HEK293T (cell line): Measurements from ENCODE around the gene AGPS.

Experiments used
- CTCF ChIA-PET: fragments of 350-600 bp; formaldehyde crosslinking; extraction: SDS; loops from one replicate; lab custom pipeline; 2021; ENCODE audit warnings: antibody characterized with exemption, inconsistent platforms; lab: Yijun Ruan, JAX
- POLR2A ChIA-PET: fragments of 350-600 bp; formaldehyde crosslinking; extraction: SDS; loops from one replicate; lab custom pipeline; 2020; ENCODE audit warnings: antibody characterized with exemption, inconsistent platforms; lab: Yijun Ruan, JAX
- DNase-seq: peaks from one replicate; pipeline ENCODE4 v3.0.0; 2012; ENCODE audit warnings: mixed read lengths; ENCODE audit errors: extremely low spot score
- ARNT ChIP-seq: fragments of 450-650 bp; IDR thresholded peaks from 2 replicates; pipeline ENCODE4 v1.6.1; 2017; ENCODE audit warnings: mild to moderate bottlenecking
- BHLHE40 ChIP-seq: fragments of 450-650 bp; IDR thresholded peaks from 2 replicates; pipeline ENCODE4 v1.6.1; 2016; ENCODE audit warnings: mild to moderate bottlenecking, moderate library complexity, borderline replicate concordance
- CTBP1 ChIP-seq: fragments of 450-650 bp; IDR thresholded peaks from 2 replicates; pipeline ENCODE4 v1.6.1; 2016; ENCODE audit warnings: borderline replicate concordance
- ELF4 ChIP-seq: fragments of 450-650 bp; IDR thresholded peaks from 2 replicates; pipeline ENCODE4 v1.6.1; 2017; ENCODE audit warnings: antibody characterized with exemption
- FOXA1 ChIP-seq: fragments of 450-650 bp; IDR thresholded peaks from 2 replicates; pipeline ENCODE4 v1.6.1; 2016; ENCODE audit warnings: mild to moderate bottlenecking
- FOXK2 ChIP-seq: fragments of 450-650 bp; IDR thresholded peaks from 2 replicates; pipeline ENCODE4 v1.6.1; 2016; ENCODE audit warnings: mild to moderate bottlenecking
- FOXM1 ChIP-seq: fragments of 450-650 bp; IDR thresholded peaks from 2 replicates; pipeline ENCODE4 v1.6.1; 2017; ENCODE audit warnings: mild to moderate bottlenecking, borderline replicate concordance
- HDGF ChIP-seq: fragments of 450-650 bp; IDR thresholded peaks from 2 replicates; pipeline ENCODE4 v1.6.1; 2017; ENCODE audit warnings: antibody characterized with exemption, borderline replicate concordance
- L3MBTL2 ChIP-seq: fragments of 450-650 bp; conservative IDR thresholded peaks from 2 replicates; pipeline ENCODE4 v1.6.1; 2016; ENCODE audit warnings: mild to moderate bottlenecking
- LEF1 ChIP-seq: fragments of 450-650 bp; IDR thresholded peaks from 2 replicates; pipeline ENCODE4 v1.6.1; 2017; ENCODE audit warnings: mild to moderate bottlenecking, borderline replicate concordance
- NFRKB ChIP-seq: fragments of 450-650 bp; IDR thresholded peaks from 2 replicates; pipeline ENCODE4 v1.6.1; 2016; ENCODE audit warnings: mild to moderate bottlenecking, moderate library complexity
- SP1 ChIP-seq: fragments of 450-650 bp; IDR thresholded peaks from 2 replicates; pipeline ENCODE4 v1.6.1; 2017
- SUZ12 ChIP-seq: fragments of 450-650 bp; IDR thresholded peaks from 2 replicates; pipeline ENCODE4 v1.6.1; 2016; ENCODE audit warnings: mild to moderate bottlenecking
- TARDBP ChIP-seq: fragments of 450-650 bp; IDR thresholded peaks from 2 replicates; pipeline ENCODE4 v1.6.1; 2016
- ZNF384 ChIP-seq: fragments of 450-650 bp; IDR thresholded peaks from 2 replicates; pipeline ENCODE4 v1.6.1; 2016
- TF ChIP-seq, protein P1 (sequence below): fragments of 450-650 bp; IDR thresholded peaks from 2 replicates; pipeline ENCODE4 v1.6.1; 2016

AGPS gene

GRCh38 chr2:177398290-177398683 is 5.7 kb downstream of the AGPS start:
- DNase-seq, result no peak
- ChIA-PET POLR2A (interaction anchor here (1.0 kb wide), 1 partner anchor 134 kb away, joined by 4 read pairs; the partner anchor contains the start of gene NFE2L2), CTCF (no interaction called here)
- no peak for TF ChIP-seq BHLHE40
- TF ChIP-seq TARDBP, result no peak
- no peak for TF ChIP-seq CTBP1
- no peak for TF ChIP-seq SUZ12
- TF ChIP-seq L3MBTL2, result no peak
- TF ChIP-seq FOXK2, result no peak
- no peak for TF ChIP-seq NFRKB
- no peak for TF ChIP-seq LEF1
- no peak for TF ChIP-seq ARNT
- no peak for TF ChIP-seq ELF4
- TF ChIP-seq HDGF, result no peak
- TF ChIP-seq ZNF384, result no peak
- TF ChIP-seq FOXA1, result no peak
- no peak for TF ChIP-seq FOXM1
- no peak for TF ChIP-seq SP1
- TF ChIP-seq, protein P1, sequence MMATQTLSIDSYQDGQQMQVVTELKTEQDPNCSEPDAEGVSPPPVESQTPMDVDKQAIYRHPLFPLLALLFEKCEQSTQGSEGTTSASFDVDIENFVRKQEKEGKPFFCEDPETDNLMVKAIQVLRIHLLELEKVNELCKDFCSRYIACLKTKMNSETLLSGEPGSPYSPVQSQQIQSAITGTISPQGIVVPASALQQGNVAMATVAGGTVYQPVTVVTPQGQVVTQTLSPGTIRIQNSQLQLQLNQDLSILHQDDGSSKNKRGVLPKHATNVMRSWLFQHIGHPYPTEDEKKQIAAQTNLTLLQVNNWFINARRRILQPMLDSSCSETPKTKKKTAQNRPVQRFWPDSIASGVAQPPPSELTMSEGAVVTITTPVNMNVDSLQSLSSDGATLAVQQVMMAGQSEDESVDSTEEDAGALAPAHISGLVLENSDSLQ, result no peak

- CTCF ChIA-PET, result interaction anchor here (0.6 kb wide), 1 partner anchor 53 kb away, joined by 3 read pairs; no protein-coding TSS in a partner anchor
- POLR2A ChIA-PET, result interaction anchor here (1.0 kb wide), 1 partner anchor 134 kb away, joined by 4 read pairs; the partner anchor contains the start of gene NFE2L2
- no peak for TF ChIP-seq L3MBTL2
- TF ChIP-seq FOXK2, result no peak
- no peak for DNase-seq
Observed at GRCh38 chr2:177398791-177399190, 6.2 kb downstream of the AGPS start.

DNA sequence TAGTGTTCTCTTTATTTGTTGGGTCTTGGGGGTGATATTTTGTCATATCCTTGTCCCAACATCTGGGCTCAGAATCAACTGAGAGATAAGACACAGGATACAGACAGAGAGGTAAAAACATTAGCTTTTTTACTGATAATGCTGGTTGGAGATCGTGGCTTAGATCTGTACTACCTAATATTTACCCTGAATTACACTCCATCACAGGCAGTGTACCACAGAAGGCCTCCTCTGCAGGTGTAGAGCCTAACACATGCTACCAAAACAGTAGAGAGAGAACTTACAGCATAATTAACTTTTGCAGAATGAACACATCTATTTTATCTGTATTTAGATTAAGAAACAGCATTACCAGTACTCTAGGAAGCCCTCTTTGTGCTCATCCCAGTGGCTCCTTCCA is 6.8 kb downstream of the AGPS start:
- TF ChIP-seq ELF4 (no peak), BHLHE40 (no peak), ZNF384 (no peak), CTBP1 (no peak), NFRKB (no peak), FOXK2 (no peak), L3MBTL2 (no peak), SP1 (no peak), LEF1 (no peak), FOXA1 (no peak), FOXM1 (no peak), ARNT (no peak), TARDBP (no peak), HDGF (no peak), SUZ12 (no peak)
- TF ChIP-seq, protein P1, result no peak
- no peak for DNase-seq
- ChIA-PET POLR2A (no interaction called here), CTCF (interaction anchor here (0.6 kb wide), 1 partner anchor 53 kb away, joined by 3 read pairs; no protein-coding TSS in a partner anchor)

DNA sequence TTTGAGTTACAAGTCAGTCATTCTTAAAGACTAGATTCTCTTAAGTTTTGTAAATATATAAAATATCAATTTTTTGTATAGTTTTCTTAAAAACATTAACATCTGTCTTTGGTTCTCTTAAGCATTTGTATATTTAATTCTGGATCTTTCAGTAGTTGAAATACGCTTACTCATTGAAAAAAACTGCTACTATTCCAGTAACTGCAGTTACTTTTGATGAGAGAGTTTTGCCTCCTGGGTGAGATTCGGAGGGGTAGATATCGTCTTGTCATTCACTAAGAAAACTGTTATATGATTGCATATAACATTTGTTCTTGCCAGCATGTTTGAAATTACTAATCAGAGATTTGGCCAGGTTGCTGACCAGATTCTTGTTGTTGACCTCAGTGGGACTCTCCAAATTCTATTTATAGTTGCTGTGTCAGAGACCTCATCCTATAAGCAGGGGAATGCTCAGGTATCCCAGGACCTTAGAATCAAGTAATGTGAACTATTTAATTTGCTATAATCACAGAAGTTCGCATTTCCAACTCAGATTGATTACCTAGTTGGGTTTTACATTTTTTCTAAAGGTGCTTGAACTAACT is 7.9 kb downstream of the AGPS start:
- TF ChIP-seq, protein P1, result no peak
- no peak for TF ChIP-seq ELF4
- no peak for TF ChIP-seq SUZ12
- TF ChIP-seq BHLHE40, result no peak
- TF ChIP-seq ARNT, result no peak
- no peak for TF ChIP-seq FOXA1
- TF ChIP-seq NFRKB, result no peak
- no peak for TF ChIP-seq SP1
- no peak for TF ChIP-seq LEF1
- no peak for TF ChIP-seq FOXM1
- TF ChIP-seq TARDBP, result no peak
- TF ChIP-seq L3MBTL2, result no peak
- TF ChIP-seq HDGF, result no peak
- TF ChIP-seq ZNF384, result no peak
- no peak for TF ChIP-seq CTBP1
- no peak for TF ChIP-seq FOXK2
- CTCF ChIA-PET, result no interaction called here
- POLR2A ChIA-PET, result no interaction called here
- no peak for DNase-seq

- ChIA-PET POLR2A (no interaction called here), CTCF (interaction anchor here (0.6 to 1.1 kb wide), 2 partner anchors 67 to 169 kb away, joined by 3 read pairs; no protein-coding TSS in a partner anchor)
- no peak for DNase-seq
- no peak for TF ChIP-seq SP1
- TF ChIP-seq ARNT, result no peak
- TF ChIP-seq BHLHE40, result no peak
Observed at GRCh38 chr2:177402096-177402495, 9.5 kb downstream of the AGPS start.

DNA sequence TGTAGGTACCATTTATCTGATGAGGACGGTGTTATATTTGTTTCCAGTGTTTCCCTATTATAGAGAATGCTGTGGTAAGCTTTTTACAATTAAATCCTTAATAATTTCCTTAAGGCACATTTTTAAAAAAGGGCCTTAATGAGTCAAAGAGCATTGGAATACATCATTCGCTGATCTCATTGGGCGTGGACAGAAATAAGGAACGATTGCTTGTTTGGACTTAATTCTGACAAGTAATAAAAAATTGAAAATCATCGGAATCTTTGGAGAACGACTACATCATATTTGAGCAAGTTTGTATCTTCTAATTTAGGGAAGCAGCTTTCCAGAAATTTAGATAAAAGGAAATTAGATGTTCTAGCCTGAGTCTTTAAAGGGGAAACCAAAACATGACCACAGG is 11.3 kb downstream of the AGPS start:
- DNase-seq, result no peak
- no peak for TF ChIP-seq NFRKB
- TF ChIP-seq FOXM1, result no peak
- TF ChIP-seq SUZ12, result no peak
- no peak for TF ChIP-seq ARNT
- TF ChIP-seq L3MBTL2, result no peak
- no peak for TF ChIP-seq SP1
- CTCF ChIA-PET, result interaction anchor here (0.6 kb wide), 1 partner anchor 1888 kb away, joined by 3 read pairs; no protein-coding TSS in a partner anchor
- POLR2A ChIA-PET, result interaction anchor here (2.3 kb wide), 1 partner anchor 12 kb away, joined by 8 read pairs; the partner anchor contains the start of gene AGPS

DNA sequence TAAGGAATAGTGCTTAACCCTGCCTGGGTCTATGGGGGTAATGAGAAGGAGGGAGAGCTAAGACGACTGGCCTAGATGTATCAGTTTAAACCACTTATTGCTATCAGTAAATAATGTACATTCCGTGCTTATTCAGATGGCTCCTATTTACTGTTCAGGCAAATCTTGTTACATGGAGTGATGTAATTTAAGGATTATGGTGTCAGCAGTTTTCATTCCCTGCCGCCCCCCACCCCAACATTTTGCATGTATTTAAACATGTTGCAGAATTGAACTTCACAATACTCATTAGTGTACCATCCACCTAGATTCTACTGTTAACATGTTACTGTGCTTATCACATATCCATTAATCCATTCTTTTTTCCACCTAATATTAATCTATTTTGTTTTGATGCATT is 11.7 kb downstream of the AGPS start:
- no peak for DNase-seq
- ChIA-PET CTCF (interaction anchor here (0.6 kb wide), 1 partner anchor 1887 kb away, joined by 3 read pairs; no protein-coding TSS in a partner anchor), POLR2A (interaction anchor here (2.3 kb wide), 1 partner anchor 12 kb away, joined by 8 read pairs; the partner anchor contains the start of gene AGPS)
- TF ChIP-seq, protein P1, result no peak
- TF ChIP-seq TARDBP, result no peak
